Lung (tissue), 12 donors: Measurements from ENCODE around the gene SEMA5A. TPM values are rescaled to one million over a fixed set of nuclear protein-coding genes. Genes with fewer than 3 reads are reported as not detected.
A peak's percentile ranks its signal among the peaks of the same experiment; 100 is the strongest.

ENCODE experiments used
- ATAC-seq: fragments of 200-7000 bp; cut with Tn5 transposase; one replicate; pipeline ENCODE4 v1.9.1; 2020; ENCODE audit warnings: moderate number of reproducible peaks; ENCODE audit not compliant: insufficient read depth, low FRiP score
- DNase-seq, 3 donors: peaks; one replicate each; pipeline ENCODE4 v3.0.0-alpha.2; 2013 to 2017
- H3K27ac ChIP-seq, 2 donors: one replicate each; pipeline ENCODE4 v1.5.1; 2013; ENCODE audit warnings: mild to moderate bottlenecking in 2 of 2, moderate library complexity in 2 of 2, control low read depth in 1 of 2, inconsistent platforms in 1 of 2, low read depth in 1 of 2, low read length in 1 of 2
- H3K27me3 ChIP-seq, 3 donors: one replicate each; pipeline ENCODE4 v1.5.1; 2013; ENCODE audit warnings: low read length in 2 of 3; ENCODE audit not compliant: control insufficient read depth in 3 of 3, insufficient read depth in 3 of 3
- H3K36me3 ChIP-seq, 4 donors: one replicate each; pipeline ENCODE4 v1.5.1; 2013; ENCODE audit warnings: low read length in 4 of 4, mild to moderate bottlenecking in 1 of 4, moderate library complexity in 1 of 4; ENCODE audit not compliant: control insufficient read depth in 4 of 4, insufficient read depth in 4 of 4
- H3K4me1 ChIP-seq, 5 donors: one replicate each; pipeline ENCODE4 v1.5.1; 2013; ENCODE audit warnings: low read length in 5 of 5, mild to moderate bottlenecking in 2 of 5, moderate library complexity in 1 of 5; ENCODE audit not compliant: control insufficient read depth in 5 of 5, insufficient read depth in 5 of 5
- H3K4me3 ChIP-seq: one replicate; pipeline ENCODE4 v1.5.1; 2013; ENCODE audit warnings: mild to moderate bottlenecking, control low read depth, moderate library complexity
- H3K9ac ChIP-seq, 2 donors: one replicate each; pipeline ENCODE4 v1.5.1; 2013; ENCODE audit warnings: low read length in 2 of 2, control low read depth in 1 of 2; ENCODE audit not compliant: insufficient read depth in 1 of 2
- H3K9me3 ChIP-seq, 4 donors: one replicate each; pipeline ENCODE4 v1.5.1; 2013; ENCODE audit warnings: low read length in 3 of 4, mild to moderate bottlenecking in 1 of 4, moderate library complexity in 1 of 4; ENCODE audit not compliant: control insufficient read depth in 4 of 4, insufficient read depth in 3 of 4
- CTCF ChIP-seq: IDR thresholded peaks from 2 replicates; pipeline ENCODE4 v1.5.1; 2012; ENCODE audit warnings: mild to moderate bottlenecking; ENCODE audit errors: control extremely low read depth, extremely low read depth
- WGBS, 2 donors: extraction: QIAGEN DNeasy Blood & Tissue Kit; methylation state at CpG; one replicate each; pipeline ENCODE4 v1.1.7; 2013; 5-methylcytosine and 5-hydroxymethylcytosine counted together
- polyA plus RNA-seq, 2 donors: library from polyadenylated mRNA; stranded (reverse); fragments of 200-250 nt; gene quantifications; one replicate each; pipeline ENCODE4 v1.2.1, GENCODE V29; 2013
- total RNA-seq, 2 donors: library from RNA; depleted of rRNA in 1 of 2; stranded (reverse); fragments of >200 nt in 1 of 2; gene quantifications; one replicate each; pipeline ENCODE4 v1.2.1, GENCODE V29; 2014 to 2021
- donor health status: control.
- donor health status: control.
- donor health status: Bipolar disorder and iron deficiency.
- donor health status: healthy.
- donor health status: DM: yes; HTN: yes; CAD: no.

SEMA5A gene
- total and polyA plus RNA-seq, 4 donors, result 3.1 to 44.9 (median 13.7) TPM

- TF ChIP-seq CTCF, result no peak
- ATAC-seq (no peak), DNase-seq (no peak)
- Histone ChIP-seq H3K36me3 (no peaks in the 10 kb centered on the region), H3K4me3 (no peak overlapping the region), H3K4me1 (peaks cover 1 to 9% (median 5%) of the 10 kb centered on the region in 5 donors), H3K27me3 (no peaks in the 10 kb centered on the region), H3K9me3 (peaks cover 0 to 2% (median 0%) of the 10 kb centered on the region in 4 donors), H3K27ac (no peak overlapping the region), H3K9ac (no peak overlapping the region)
- 85 to 89% methylated on average over 4 of the region's 4 CpGs for WGBS, 2 donors
Measured at GRCh38 chr5:9269014-9269413, 276.9 kb downstream of the SEMA5A start.

- peaks cover 1 to 9% (median 5%) of the 10 kb centered on the region in 5 donors for H3K4me1 ChIP-seq
- TF ChIP-seq CTCF, result no peak
- H3K27me3 ChIP-seq, result no peaks in the 10 kb centered on the region
- H3K36me3 ChIP-seq, result no peaks in the 10 kb centered on the region
- no peak for ATAC-seq
- H3K4me3 ChIP-seq, result no peak overlapping the region
- WGBS, 2 donors, result 19 to 35% methylated on average over 3 of the region's 3 CpGs
- H3K9ac ChIP-seq, result no peak overlapping the region
- DNase-seq, result peak; percentile 22 to 66 (median 64)
- no peak overlapping the region for H3K27ac ChIP-seq
- H3K9me3 ChIP-seq, result peaks cover 0 to 2% (median 0%) of the 10 kb centered on the region in 4 donors
Measured at GRCh38 chr5:9268226-9268625, 277.6 kb downstream of the SEMA5A start.

GRCh38 chr5:9265441-9266287 lies 280.2 kb downstream of the SEMA5A start:
- H3K36me3 ChIP-seq, result no peaks in the 10 kb centered on the region
- 61 to 67% methylated on average over 17 of the region's 17 CpGs for WGBS, 2 donors
- no peaks in the 10 kb centered on the region for H3K27me3 ChIP-seq
- no peak overlapping the region for H3K4me3 ChIP-seq
- H3K4me1 ChIP-seq, result peaks cover 1 to 9% (median 5%) of the 10 kb centered on the region in 5 donors
- peak; percentile 88 for ATAC-seq
- peak; percentile 50 to 70 (median 62) for DNase-seq
- H3K9ac ChIP-seq, result no peak overlapping the region
- no peaks in the 10 kb centered on the region for H3K9me3 ChIP-seq
- peak overlapping the region; percentile 47 to 71 for H3K27ac ChIP-seq
- TF ChIP-seq CTCF, result no peak
